ENCODE measurements around the gene VPS11. TPM values are rescaled to one million over a fixed set of nuclear protein-coding genes. Genes with fewer than 3 reads are reported as not detected.

The VPS11 gene
- polyA plus RNA-seq, 1 donor from 2014 or later, result 24.8 TPM

- no peak overlapping the region for H3K4me3 ChIP-seq (ENCODE audit: low read length)
- H2AFZ ChIP-seq (ENCODE audit: low read depth, low read length), result no peak overlapping the region
- no peaks in the 10 kb centered on the region for H4K20me1 ChIP-seq (ENCODE audit: insufficient read depth)
- H3K4me2 ChIP-seq (ENCODE audit: low read length), result no peak overlapping the region
- TF ChIP-seq EP300 (conservative IDR thresholded peaks at IDR 0.05; ENCODE audit: poor library complexity, severe bottlenecking), result no peak
- TF ChIP-seq EZH2 (IDR thresholded peaks at IDR 0.05; ENCODE audit: borderline replicate concordance, insufficient read depth, low read length, poor library complexity, severe bottlenecking), result no peak
- no peak for TF ChIP-seq SMC3 (conservative IDR thresholded peaks at IDR 0.05; ENCODE audit: poor library complexity)
- TF ChIP-seq RAD21 (conservative IDR thresholded peaks at IDR 0.05), result no peak
- no peak for TF ChIP-seq MXI1 (conservative IDR thresholded peaks at IDR 0.05; ENCODE audit: poor library complexity, severe bottlenecking)
- no peak for TF ChIP-seq TAF1 (IDR thresholded peaks at IDR 0.05; ENCODE audit: low read depth)
- TF ChIP-seq CTCF (IDR thresholded peaks at IDR 0.05; ENCODE audit: poor library complexity, severe bottlenecking), result no peak
- no peak for TF ChIP-seq REST (IDR thresholded peaks at IDR 0.05; ENCODE audit: borderline replicate concordance)
- TF ChIP-seq POLR2AphosphoS5 (IDR thresholded peaks at IDR 0.05), result no peak
- H3K36me3 ChIP-seq (ENCODE audit: insufficient read depth, low read length), result peaks cover 10% of the 10 kb centered on the region
- H3F3A ChIP-seq (ENCODE audit: insufficient read depth, low read length, poor library complexity, severe bottlenecking), result no peaks in the 10 kb centered on the region
- no peak overlapping the region for H3K27ac ChIP-seq (ENCODE audit: low read length)
- no peaks in the 10 kb centered on the region for H3K9me2 ChIP-seq (ENCODE audit: insufficient read depth, low read length)
- H3K9me3 ChIP-seq (ENCODE audit: low read length), result no peaks in the 10 kb centered on the region
- H3K79me2 ChIP-seq (replicated peaks; ENCODE audit: insufficient read depth, low read length), result no peaks in the 10 kb centered on the region
- no peak overlapping the region for H3K9ac ChIP-seq (ENCODE audit: low read length)
- no peaks in the 10 kb centered on the region for H3K27me3 ChIP-seq (ENCODE audit: insufficient read depth, low read depth, low read length)
These were observed 19.0 kb upstream of the VPS11 start for GRCh38 chr11:119048644-119049043.

- H4K20me1 ChIP-seq (ENCODE audit: insufficient read depth), result no peaks in the 10 kb centered on the region
These were observed 18.5 kb upstream of the VPS11 start for GRCh38 chr11:119049081-119049480.

More at GRCh38 chr11:119049081-119049480, 18.5 kb upstream of the VPS11 start:
- H3K27ac ChIP-seq (ENCODE audit: low read length), result no peak overlapping the region
- no peak overlapping the region for H3K4me3 ChIP-seq (ENCODE audit: low read length)
- H3K9me3 ChIP-seq (ENCODE audit: low read length), result no peaks in the 10 kb centered on the region
- no peaks in the 10 kb centered on the region for H3F3A ChIP-seq (ENCODE audit: insufficient read depth, low read length, poor library complexity, severe bottlenecking)
- no peak overlapping the region for H3K9ac ChIP-seq (ENCODE audit: low read length)
- no peaks in the 10 kb centered on the region for H3K79me2 ChIP-seq (replicated peaks; ENCODE audit: insufficient read depth, low read length)
- no peaks in the 10 kb centered on the region for H3K27me3 ChIP-seq (ENCODE audit: insufficient read depth, low read depth, low read length)
- H3K36me3 ChIP-seq (ENCODE audit: insufficient read depth, low read length), result peaks cover 10% of the 10 kb centered on the region
- TF ChIP-seq REST (IDR thresholded peaks at IDR 0.05; ENCODE audit: borderline replicate concordance) (no peak), TAF1 (IDR thresholded peaks at IDR 0.05; ENCODE audit: low read depth) (no peak), EZH2 (IDR thresholded peaks at IDR 0.05; ENCODE audit: borderline replicate concordance, insufficient read depth, low read length, poor library complexity, severe bottlenecking) (no peak), SMC3 (conservative IDR thresholded peaks at IDR 0.05; ENCODE audit: poor library complexity) (no peak), CTCF (IDR thresholded peaks at IDR 0.05; ENCODE audit: poor library complexity, severe bottlenecking) (no peak), POLR2AphosphoS5 (IDR thresholded peaks at IDR 0.05) (no peak), RAD21 (conservative IDR thresholded peaks at IDR 0.05) (no peak), MXI1 (conservative IDR thresholded peaks at IDR 0.05; ENCODE audit: poor library complexity, severe bottlenecking) (no peak), EP300 (conservative IDR thresholded peaks at IDR 0.05; ENCODE audit: poor library complexity, severe bottlenecking) (no peak)
- no peak overlapping the region for H3K4me2 ChIP-seq (ENCODE audit: low read length)
- H2AFZ ChIP-seq (ENCODE audit: low read depth, low read length), result no peak overlapping the region
- H3K9me2 ChIP-seq (ENCODE audit: insufficient read depth, low read length), result no peaks in the 10 kb centered on the region

Data from neural cell (in vitro differentiated cells).